ENCODE results near the gene RABGAP1L.
"Not testable (repeated sequence)": the region's sequence is repeated elsewhere in the genome, so short reads cannot be mapped to it uniquely, and the experiment has no call there.

RABGAP1L gene

DNA sequence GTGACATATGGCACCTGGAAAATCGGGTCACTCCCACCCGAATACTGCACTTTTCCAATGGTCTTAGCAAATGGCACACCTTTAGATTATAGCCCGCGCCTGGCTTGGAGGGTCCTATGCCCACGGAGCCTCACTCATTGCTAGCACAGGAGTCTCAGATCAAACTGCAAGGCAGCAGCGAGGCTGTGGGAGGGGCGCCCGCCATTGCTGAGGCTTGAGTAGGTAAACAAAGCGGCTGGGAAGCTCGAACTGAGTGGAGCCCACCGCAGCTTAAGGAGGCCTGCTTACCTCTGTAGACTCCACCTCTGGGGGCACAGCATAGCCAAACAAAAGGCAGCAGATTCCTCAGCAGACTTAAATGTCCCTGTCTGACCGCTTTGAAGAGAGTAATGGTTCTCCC lies 458.6 kb downstream of the RABGAP1L start:
- DNase-seq: not testable (repeated sequence)

DNA sequence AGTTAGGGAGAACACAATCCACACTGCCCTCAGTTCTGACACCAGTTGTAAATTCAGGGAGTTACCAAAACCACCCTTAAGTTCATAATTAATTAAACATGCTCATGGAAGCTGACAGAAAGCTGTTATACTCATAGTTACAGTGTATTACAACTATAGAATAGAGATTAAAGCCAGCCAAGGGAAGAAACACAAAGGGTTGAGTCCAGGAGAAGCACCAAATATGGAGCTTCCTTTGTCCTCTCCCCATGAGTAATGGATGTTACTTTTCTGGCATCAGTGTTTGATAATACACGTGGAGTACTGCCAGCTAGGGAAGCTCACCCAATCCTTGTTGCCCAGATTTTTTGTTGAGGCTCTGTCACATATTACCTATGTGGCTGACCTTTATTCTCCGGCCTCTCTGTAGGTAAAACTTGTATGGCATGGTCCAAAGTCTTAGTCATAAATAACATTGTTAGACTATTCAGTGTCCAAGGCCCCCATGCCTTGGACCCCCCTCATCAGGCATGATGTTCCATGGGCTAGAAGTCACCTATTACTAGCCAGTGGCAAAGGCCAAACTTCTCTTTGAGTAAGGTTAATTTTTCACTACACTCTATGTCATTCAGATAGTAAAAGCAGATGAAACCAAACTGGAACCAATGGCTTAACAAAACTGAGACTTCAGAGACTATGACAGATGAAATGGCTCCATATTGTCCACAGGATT lies 464.2 kb downstream of the RABGAP1L start:
- DNase-seq: no peak

DNA sequence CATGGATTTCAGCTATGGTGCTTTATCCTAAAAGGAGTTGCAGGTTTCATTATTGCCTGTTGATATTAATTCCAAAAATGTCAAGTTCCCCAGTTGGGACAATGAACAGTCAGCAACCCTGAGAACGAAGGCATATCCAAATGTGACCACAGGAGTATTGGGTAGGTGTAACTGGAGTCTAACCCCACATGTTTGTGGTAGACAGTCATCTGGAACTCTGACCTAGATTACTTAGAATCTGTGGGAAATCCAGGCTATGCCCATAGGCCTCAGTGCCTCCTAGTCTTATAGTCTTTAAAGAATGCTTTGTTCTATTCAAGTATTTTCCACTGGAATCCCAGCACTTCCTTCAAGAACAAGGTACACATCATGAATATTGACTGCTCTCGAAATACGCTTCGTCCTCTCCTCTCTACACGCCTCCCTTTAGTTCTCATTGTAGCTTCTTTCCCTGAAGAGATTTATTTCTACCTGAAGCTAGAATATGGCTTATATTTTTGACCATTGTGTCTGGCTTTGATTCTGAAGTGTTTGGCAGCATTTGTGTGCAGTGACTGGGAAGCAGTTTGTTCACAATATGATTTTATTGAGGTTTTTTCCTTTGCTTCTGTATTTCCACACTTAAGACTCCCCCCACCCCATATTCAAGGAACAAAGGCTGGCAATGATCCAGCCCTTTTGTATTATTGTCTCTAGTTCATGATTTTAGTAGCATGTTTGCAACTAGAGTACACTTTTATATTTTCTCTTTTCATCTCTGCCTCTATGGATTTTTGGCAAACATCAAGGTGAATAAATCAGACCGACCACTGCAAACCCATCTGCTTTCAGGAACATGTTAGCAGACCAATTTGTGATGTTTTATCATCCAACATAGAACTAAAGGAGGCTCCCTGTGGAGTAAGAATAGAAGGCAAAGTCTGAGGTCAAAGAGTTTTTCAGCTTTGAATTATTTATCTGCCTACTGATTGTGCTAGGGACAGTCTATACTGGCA lies 467.0 kb downstream of the RABGAP1L start:
- no peak for DNase-seq

DNA sequence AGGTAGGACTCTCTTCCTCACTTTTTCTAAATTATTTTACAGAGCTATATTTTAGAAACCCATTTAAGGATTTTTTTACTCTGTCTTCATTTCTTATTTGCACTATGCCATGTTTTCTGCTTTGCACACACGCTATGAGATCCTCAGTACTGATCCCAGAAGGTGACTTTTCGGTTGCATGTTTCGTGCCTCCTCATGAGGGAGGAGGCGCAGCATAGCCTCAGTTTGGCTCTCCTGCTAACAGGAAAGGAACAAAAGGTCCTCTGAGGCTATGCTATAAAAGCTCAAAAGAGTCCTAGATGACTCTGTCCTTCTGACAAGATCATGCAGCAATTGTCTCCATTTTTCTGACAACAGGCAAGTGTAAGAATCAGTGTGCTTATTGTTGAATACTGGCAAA lies 478.2 kb downstream of the RABGAP1L start:
- DNase-seq: no peak

DNA sequence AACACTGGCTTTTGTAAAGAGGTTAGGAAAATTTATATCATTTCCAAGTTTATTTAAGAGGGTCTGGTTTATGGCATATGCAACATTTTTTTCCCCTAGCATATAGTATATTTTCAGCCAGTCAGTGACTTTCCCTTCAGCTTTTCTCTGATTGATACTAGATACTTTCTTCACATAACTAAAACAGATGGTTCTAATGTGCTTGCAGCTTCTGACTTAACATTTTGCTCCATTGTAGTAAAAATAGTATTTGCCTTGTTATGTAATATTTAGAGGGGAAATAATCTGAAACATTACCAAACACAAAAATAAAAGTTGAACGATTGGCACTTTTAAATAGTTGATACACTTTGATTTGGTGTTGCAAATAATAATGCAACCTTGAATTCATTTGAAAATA lies 480.1 kb downstream of the RABGAP1L start:
- no peak for DNase-seq

DNA sequence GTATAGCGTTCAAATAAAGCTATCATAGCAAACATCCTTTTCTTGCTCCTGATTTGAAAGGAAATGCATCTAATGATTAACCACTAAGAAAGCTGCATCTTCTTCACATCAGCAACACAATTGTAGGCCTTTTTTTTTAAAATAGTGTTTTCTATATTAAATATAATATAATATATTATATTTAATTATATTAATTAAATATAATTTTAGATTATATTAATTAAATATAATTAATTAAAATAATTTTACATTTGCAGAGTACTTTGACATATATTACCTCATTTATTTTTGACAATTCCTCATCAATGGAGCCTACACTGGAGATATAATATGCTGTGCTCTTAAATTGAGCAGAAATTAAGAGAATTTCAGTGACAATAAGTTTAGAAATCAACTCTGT lies 481.5 kb downstream of the RABGAP1L start:
- DNase-seq: no peak

DNA sequence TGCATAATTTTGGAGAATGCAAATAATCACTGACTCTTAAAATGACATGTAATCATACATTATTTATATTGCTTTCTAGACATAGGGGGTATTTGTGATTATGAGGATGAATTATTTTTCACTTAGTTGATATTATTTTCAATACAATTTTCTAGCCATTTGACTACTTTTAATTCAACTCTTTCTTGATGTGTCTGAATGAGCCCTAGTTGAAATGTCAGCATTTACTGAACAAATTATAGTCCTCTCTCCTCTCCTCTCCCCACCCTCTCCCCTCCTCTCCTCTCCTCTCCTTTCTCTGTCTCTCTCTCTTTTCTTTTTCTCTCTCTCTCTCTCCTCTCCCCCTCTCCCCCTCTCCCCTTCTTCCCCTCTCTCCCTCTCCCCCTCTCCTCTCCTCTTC lies 483.1 kb downstream of the RABGAP1L start:
- no peak for DNase-seq

DNA sequence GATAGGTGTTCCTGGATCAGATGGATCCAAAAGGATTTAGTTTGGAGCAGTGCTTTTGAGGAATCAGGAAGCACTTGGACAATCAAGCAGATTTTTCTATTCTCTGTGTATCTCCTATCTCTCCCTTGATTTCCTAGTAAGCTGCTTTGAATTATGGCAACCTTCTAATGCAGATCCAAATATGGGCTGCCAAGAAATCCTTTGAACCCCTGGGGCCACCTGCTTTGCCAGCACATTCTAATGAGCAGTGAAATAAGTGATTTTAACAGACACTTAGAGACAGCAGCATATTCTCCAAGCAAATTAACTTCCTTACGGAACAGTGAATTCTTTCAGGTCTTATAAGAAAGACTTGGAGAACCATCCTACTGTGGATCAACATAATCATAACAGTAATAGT lies 483.9 kb downstream of the RABGAP1L start:
- DNase-seq: no peak

DNA sequence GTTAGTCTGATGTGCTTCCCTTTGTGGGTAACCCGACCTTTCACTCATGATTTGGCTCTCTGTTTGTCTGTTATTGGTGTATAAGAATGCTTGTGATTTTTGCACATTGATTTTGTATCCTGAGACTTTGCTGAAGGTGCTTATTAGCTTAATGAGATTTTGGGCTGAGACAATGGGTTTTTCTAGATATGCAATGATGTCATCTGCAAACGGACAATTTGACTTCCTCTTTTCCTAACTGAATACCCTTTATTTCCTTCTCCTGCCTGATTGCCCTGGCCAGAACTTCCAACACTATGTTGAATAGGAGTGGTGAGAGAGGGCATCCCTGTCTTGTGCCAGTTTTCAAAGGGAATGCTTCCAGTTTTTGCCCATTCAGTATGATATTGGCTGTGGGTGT lies 490.3 kb downstream of the RABGAP1L start:
- not testable (repeated sequence) for DNase-seq

DNA sequence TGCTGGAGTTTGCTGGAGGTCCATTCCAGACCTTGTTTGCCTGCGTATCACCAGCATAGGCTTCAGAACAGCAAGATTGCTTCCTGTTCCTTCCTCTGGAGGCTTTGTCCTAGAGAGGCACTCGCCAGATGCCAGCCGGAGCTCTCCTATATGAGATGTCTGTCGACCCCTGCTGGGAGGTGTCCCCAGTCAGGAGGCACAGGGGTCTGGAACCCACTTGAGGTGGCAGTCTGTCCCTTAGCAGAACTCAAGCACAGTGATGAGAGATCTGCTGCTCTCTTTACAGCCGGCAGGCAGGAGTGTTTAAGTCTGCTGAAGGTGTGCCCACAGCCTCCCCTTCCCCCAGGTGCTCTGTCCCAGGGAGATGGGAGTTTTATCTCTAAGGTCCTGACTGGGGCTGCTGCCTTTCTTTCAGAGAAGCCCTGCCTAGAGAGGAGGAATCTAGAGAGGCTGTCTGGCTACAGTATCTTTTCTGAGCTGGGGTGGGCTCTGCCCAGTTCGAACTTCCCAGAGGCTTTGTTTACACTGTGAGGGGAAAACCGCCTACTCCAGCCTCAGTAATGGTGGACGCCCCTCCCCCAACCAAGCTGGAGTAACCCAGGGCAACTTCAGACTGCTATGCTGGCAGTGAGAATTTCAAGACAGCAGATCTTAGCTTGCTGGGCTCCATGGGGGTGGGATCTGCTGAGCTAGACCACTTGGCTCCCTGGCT lies 493.4 kb downstream of the RABGAP1L start:
- DNase-seq: no peak

DNA sequence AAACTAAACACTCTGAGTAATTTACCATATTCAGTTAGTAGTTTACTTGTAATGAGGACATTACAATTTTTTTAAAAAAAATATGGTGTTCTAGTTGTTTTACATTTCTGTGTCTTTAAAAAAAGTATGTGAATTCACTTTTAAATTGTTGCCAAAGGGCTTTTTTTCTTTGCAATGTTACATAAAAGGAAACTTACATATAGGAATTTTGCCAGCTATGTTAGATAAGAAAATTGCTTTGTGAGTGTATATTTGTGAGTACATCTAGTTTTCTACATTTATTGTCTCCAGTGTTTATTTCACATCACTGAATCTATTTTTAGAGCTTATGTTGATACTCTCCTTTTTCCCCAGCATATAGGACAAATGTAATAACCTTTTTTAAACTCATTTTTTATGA lies 495.2 kb downstream of the RABGAP1L start:
- no peak for DNase-seq

DNA sequence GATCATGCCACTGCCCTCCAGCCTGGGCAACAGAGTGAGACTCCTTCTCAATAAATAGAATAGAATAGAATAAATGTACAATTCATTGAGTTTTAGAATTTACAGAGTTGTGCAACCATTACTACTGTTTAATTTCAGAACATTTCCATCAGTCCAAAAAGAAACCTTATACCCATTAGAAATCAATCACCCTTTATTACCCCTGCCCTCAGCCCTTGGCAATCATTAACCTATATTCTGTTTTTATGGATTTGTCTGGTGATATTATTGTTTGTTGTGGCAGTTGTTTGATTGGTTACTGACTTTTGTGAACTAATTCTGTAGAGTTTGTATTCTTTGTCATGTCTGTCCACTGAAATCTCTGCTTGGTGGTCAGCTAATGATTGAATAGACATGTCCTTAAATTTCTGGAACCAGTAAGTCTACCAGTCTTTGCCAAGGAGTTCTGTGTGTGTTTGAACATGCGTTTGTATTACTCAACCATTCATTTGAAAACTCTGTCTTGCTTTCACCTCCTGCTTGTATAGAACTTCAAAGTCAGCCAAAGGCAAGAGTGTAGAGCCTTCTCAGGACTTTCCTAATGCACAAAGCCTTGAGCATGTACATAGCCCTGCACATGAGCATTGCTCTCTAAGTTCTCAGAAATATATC lies 497.2 kb downstream of the RABGAP1L start:
- no peak for DNase-seq

DNA sequence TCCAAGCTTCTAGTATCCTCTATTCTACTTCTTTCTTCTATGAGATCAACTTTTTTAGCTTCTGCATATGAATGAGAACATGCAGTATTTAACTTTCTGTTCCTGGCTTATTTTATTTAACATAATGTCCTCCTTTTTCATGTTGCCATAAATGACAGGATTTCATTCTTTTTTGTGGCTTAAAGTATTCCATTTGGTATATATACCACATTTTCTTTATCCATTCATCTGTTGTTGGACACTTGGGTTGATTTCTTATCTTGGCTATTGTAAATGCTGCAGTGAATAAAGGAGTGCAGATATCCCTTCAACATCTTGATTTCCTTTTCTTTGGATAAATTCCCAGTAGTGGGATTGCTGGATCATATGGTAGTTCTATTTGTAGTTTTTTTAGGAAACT lies 498.1 kb downstream of the RABGAP1L start:
- no peak for DNase-seq

DNA sequence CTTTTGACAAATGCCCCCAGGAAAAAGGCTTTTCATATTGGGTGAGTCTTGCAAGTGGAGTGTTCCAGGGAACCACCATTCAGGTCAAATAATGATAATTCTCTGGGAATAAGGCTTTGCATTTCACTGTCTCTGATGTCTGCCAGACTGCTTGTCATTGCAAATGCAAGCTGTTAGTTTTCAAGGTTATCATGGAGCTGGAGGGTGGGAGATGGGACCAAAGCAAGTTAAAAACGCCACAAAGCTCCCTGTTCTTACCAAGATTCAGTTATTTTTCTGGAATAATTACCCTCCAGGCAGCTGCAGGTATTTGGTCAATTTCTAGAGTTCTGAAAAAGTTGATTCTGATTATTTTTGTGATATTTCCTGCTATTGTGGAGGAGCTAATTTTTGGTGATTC lies 498.6 kb downstream of the RABGAP1L start:
- no peak for DNase-seq

DNA sequence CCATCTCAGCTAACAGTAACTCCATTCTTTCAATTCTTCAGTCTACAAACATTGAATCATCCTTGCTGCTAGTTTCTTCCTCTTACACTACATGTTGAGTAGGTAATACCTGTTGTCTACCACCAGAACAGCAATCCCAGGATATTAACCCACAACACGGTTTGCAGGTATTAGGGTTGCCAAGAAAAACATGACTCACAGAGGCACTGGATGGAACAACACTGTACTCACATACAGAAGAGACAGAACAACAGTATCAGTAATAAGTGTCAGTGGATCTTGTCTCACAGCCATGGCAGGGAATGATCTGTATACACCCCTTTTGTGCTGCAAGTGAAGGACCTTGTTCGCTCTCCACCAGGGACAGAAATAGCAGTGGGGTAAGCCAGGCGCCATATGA lies 500.5 kb downstream of the RABGAP1L start:
- DNase-seq: no peak

DNA sequence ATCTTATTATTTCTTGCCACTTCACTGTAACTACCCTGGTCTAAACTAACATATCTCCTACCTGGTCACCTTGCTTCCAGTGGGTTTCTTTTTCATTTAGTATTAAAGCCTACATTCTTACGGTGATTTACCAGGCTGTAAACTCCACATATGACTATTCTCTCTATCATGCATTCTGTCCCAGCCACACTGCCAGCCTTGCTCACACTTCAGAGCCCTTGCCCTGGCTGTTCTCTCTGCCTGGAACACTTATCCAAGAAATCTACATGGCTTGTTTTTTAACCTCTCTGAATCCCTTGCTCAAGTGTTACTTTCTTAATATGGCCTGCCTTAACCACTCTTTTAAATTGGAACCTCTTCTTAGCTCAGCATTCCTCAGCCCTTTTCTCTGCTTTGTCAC lies 501.2 kb downstream of the RABGAP1L start:
- DNase-seq: no peak

DNA sequence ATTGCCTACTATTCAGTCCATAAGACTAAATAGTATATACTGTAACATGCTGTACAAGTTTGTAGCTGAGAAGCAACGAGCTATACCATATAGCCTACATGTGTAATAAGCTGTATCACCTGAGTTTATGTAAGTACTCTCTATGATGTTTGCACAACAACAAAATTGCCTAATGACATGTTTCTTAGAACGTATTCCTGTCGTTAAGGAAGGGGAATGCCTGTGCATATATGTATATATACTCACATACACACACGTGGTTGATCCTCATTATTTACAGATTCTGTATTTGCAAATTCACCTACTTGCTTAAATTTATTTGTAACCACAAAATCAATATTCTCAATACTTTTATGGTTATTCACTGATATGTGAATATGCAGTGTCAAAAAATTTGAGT lies 504.0 kb downstream of the RABGAP1L start:
- DNase-seq: no peak

DNA sequence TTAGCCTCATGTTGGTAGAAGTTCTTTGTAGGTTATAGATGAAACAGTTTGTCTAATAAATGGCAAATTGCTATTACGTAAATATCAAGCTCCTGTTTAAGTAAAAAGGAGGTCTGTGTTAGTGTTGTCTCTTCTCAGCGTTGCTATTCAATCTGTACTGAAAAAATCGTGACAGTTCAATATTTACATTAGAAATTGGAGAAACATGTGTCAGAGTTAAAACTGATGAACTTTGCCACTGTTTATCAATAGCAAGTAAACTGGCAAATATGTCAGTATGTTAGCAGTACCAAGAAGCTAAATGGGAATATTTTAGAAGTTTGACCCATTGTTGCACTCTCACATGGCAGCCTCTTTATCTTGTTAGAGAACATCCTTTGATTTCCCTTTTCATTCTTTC lies 506.9 kb downstream of the RABGAP1L start:
- no peak for DNase-seq

DNA sequence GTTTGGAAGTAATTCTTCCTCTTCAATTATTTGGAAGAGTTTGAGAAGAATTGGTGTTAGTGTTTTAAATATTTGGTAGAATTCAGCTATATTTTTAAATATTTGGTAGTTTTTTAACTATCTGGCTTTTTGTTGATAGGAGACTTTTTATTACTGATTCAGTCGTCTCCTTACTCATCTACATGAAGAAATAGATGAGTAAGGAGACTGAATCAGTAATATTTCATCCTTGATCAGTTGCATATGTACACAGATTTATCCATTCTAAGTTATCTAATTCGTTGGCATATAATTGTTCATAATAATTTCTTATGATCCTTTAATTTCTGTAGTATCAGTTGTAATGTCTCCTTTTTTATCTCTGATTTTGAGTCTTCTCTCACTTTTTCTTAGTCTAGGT lies 512.5 kb downstream of the RABGAP1L start:
- DNase-seq: no peak

DNA sequence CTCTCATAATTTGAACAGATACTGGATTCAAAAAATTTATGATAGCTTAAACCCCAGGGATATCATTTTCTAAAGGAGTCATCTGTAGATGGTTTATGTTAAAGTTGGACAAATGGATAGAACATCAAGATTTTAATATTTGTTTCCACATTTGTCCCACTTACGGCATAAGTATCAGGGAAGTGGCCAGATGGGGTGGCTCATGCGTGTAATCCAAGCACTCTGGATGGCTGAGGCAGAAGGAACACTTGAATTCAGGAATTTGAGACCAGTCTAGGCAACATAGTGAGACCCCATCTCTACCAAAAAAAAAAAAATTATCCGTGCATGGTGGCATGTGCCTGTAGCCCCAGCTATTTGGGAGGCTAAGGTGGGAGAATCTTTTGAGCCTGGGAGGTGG lies 517.5 kb downstream of the RABGAP1L start:
- DNase-seq: no peak

DNA sequence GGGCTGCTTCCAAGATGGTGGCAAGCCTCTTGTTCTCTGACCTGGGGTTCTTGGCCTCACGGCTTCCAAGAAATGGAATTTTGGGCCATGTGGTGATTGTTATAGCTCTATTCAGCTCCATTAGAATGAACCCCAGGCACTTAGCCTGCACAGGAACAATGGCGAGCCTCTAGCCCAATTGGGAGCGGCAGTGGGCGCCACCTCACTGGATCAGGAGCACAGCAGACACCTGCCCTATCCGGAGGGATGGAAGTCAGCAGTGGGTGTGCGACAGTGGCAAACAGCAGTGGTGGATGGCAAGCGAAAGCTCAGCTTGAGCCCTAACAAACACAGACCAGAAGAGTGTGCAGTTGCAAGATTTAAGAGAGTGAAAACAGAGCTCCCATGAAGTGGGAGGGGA lies 519.3 kb downstream of the RABGAP1L start:
- no peak for DNase-seq

DNA sequence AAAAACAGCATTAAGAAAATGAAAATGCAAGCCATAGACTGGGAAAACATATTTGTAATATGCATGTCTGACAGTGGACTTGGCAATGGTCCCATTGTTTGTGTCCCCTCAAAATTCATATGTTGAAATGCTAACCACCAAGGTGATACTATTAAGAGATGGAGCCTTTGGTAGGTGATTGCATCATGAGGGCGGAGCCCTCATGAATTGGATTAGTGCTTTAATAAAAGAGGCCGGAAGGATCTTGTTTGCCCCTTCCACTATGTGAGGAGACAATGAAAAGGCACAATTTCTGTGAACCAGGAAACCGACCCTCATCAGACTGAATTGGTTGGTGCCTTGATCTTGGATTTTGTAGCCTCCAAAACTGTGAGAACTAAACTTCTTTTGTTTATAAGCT lies 520.8 kb downstream of the RABGAP1L start:
- DNase-seq: no peak

DNA sequence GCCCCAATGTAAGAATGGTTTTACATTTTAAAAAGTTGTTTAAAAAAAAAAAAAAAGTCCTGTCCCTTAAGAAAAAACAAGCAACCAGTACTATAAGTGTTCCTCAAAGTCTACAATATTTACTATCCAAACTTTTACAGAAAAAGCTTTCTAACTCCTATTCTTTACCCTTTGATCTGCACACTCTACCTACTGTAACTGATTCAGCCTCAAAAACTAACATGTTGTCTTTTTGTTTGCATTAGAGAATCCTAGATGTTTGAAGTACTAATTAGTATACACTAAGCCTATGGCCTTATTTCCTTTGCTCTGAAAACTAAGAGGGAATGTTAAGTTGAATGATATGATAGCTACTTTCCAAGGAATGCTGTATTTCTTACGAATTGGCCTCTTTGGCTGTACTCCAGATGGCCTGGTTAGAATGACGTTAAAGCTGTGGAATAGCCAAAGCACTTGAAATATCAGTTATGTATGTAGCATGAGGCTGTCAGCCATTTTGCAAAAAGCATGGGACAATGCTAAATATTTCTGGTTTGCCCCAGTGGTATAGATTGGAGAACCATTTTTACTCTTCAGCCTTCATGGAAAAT lies 523.2 kb downstream of the RABGAP1L start:
- no peak for DNase-seq

Measured in NCI-H1105 (cell line).